WI38 (cell line): ENCODE data around the gene AGTRAP.
A peak's percentile ranks its signal among the peaks of the same experiment; 100 is the strongest.

Experiments
- H3K4me3 ChIP-seq: 2 replicates; pipeline ENCODE4 v1.5.1; 2011; ENCODE audit warnings: low read depth, mild to moderate bottlenecking, control low read depth, low read length
- TF ChIP-seq, protein P1 (sequence below): IDR thresholded peaks from 2 replicates; pipeline ENCODE4 v1.5.1; 2012; ENCODE audit warnings: low read depth, mild to moderate bottlenecking, control low read depth, low read length

Gene AGTRAP

DNA sequence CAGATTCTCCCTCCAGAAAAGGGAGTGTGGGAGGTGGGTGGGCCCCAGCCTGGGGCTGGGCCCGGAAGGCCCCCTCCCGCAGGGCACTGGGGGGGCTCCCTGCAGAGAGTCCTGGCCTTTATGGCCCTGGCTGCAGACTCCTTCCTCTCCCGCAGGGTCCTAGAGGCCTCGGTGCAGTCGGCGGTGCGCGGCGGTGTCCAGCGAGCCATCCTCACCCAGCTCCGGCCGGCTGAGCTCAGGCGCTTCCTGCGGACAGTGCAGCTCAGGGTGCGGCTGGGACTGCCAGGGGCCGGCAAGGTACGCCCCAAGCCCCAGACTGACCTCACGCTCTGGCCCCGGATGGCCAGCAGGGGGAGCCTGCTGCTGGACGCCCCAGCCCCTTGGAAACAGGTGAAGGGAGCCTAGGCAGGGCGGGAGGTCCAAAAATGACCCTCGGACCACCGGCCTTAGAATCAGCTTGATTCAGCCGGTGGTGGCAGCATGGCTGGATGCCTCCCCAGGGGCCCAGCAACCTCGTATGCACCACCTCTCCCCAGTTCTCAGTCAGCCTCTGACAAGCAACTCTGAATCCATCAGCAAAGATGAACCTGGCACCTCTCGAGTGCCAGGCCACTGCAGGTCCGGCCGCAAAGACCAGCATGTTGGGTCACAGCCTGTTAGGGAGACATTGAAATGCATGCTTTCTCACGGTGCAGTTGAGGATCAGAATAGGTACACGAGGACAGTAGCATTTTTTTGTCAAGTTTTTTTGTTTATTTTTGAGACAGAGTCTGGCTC lies 49.2 kb downstream of the AGTRAP start:
- TF ChIP-seq, protein P1, sequence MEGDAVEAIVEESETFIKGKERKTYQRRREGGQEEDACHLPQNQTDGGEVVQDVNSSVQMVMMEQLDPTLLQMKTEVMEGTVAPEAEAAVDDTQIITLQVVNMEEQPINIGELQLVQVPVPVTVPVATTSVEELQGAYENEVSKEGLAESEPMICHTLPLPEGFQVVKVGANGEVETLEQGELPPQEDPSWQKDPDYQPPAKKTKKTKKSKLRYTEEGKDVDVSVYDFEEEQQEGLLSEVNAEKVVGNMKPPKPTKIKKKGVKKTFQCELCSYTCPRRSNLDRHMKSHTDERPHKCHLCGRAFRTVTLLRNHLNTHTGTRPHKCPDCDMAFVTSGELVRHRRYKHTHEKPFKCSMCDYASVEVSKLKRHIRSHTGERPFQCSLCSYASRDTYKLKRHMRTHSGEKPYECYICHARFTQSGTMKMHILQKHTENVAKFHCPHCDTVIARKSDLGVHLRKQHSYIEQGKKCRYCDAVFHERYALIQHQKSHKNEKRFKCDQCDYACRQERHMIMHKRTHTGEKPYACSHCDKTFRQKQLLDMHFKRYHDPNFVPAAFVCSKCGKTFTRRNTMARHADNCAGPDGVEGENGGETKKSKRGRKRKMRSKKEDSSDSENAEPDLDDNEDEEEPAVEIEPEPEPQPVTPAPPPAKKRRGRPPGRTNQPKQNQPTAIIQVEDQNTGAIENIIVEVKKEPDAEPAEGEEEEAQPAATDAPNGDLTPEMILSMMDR, result peak; percentile 91
- 0 out of 2 replicates have a peak overlapping the region, but pooled peaks have one; percentile 16 for H3K4me3 ChIP-seq

GRCh38 chr1:11786168-11786567 lies 50.2 kb downstream of the AGTRAP start:
- TF ChIP-seq, protein P1, result no peak
- H3K4me3 ChIP-seq, result no peak overlapping the region

DNA sequence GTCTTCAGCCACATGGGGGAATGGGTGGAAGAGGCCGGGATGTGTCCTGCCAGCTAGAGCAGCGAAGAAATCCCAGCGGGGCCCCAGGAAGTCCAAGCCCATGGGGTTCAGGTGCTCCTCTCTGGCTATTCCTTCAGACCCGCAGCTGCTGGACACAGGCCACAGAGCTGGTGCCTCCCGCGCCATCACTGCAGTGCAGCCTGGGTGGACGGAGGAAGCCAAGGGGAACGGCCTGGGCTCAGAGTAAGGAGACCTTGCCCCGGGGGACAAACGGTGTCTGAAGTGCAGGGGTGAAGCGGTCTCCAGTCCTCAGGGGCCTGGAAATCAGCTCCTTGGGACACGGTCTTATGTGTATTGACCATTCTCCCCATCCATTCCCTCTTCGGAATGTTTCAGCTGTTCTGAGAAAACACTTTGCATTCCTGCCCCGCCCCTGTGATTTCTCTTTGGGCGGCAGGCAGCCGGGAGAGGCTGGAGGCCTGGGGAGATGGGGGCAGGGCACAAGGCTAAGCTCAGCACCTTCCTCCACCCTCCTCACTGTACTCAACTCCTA lies 51.4 kb downstream of the AGTRAP start:
- H3K4me3 ChIP-seq, result no peak overlapping the region
- TF ChIP-seq, protein P1, result no peak

DNA sequence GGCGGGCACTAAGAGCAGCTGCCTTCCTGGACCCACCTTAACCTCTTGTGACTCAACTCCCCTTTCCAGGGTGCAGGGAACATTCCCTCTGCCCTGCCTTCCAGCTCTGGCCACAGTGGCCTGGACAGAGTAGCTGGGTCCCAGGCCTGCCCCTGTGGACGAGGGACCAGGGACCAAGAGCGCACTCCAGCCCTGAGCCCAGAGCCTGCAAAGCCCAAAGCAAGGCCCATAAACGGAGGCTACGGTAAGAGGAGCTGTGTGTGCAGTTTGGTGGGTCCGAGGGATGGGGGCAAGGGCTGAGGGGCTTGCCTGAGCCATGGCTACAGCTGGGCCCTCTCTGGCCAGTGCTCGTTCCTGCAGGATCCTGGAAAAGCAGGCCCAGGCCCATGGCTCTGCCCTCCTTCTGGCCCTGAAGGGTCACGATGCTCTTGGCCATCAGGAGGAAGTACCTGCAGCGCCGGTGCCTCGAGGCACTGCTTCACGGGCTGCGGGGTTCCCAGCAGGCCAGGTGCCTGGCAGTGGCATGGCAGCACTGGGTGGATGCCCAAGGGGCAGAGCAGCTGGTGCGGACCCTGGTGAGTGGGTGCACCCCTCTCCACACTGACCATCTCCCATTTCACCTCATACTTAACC lies 52.0 kb downstream of the AGTRAP start:
- no peak overlapping the region for H3K4me3 ChIP-seq
- TF ChIP-seq, protein P1, result no peak

GRCh38 chr1:11788549-11789053 lies 52.7 kb downstream of the AGTRAP start:
- H3K4me3 ChIP-seq, result no peak overlapping the region
- TF ChIP-seq, protein P1, result no peak

DNA sequence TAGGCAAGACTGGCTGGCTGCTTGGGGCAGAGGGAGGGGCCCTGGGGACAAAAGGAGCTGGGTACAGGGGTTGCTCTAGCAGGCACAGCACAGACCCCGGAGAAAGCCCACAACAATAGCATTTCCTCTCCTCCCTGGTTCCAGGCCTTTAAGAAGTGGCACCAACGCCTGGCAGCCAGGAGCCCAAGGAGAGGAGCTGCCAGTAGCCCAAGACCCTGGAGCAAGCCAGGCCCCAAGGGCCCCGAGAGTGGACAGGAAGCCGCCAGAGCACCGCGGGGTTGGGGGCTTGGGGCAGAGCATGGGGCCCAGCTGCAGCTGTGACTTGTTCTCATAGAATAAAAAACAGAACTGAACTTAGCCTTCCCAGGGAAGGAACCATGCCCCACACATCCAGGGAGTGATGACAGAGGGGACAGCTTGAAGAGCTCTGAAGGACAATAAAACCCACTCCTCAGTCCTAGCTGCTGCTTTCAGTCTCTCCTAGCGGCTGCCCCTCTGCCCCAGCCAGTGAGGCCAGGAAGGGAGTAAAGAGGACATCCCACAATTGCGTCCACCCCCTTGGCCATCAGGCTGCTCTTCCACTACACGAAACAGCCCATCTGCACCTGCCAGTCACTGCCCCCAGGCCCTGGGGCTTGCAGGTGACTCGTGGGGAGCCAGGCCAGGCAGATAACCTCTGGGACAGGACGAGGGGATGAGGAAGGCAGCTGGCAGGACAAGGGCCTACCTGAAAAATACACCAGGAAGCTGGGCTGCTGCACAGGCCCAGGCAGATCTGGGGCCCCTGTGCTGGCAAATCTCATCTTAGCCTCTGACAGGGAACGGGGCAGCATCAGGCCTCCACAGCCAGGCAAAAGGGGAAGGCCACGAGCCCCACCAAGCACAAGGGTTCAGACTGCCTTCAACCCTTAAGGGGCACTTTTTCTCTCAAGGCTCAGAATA lies 53.5 kb downstream of the AGTRAP start:
- TF ChIP-seq, protein P1, result no peak
- H3K4me3 ChIP-seq, result no peak overlapping the region
